ENCODE data around the gene RAD51. TPM values are rescaled to one million over a fixed set of nuclear protein-coding genes. Genes with fewer than 3 reads are reported as not detected.

The RAD51 gene
- total RNA-seq, 1 donor from 2014 or later: 9.2 TPM

DNA sequence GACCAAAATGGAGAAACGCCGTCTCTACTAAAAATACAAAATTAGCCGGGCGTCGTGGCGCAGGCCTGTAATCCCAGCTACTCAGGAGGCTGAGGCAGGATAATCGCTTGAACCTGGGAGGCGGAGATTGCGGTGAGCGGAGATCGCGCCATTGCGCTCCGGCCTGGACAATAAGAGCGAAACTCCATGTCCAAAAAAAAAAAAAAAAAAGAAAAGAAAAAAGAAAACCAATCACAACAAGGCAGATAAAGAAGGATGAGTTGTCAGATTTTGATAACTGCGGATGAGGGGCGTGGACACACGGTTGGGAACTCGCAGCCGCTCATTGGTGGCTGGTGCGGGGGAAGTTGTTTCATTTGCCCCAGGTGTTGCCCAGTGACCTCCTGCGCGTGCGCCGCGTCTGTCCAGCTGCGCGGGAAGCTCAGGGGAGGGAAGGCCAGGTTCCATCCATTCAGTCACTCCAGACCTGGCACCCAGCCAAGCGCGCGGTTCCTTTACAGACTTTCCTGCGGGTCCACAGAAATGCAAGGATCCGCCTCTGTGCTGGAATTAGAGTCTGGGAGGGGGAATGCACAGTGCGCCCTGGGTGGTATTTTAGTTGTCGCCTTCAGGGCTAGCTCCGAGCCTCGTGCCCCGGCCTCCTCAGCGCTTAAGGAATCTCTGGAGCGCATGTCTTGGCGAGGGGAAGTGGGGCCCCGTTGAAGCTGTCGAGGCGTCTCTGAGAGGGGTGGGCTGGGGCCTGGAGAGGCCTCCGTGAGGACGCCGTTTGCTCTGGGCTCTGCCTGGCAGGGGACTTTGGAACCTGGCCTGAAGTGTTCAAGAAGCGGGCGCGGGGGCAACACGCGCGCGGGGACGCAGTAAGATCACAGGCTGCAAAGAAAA is 68.2 kb downstream of the RAD51 start:
- DNase-seq (ENCODE audit: low read depth, low spot score): no peak

DNA sequence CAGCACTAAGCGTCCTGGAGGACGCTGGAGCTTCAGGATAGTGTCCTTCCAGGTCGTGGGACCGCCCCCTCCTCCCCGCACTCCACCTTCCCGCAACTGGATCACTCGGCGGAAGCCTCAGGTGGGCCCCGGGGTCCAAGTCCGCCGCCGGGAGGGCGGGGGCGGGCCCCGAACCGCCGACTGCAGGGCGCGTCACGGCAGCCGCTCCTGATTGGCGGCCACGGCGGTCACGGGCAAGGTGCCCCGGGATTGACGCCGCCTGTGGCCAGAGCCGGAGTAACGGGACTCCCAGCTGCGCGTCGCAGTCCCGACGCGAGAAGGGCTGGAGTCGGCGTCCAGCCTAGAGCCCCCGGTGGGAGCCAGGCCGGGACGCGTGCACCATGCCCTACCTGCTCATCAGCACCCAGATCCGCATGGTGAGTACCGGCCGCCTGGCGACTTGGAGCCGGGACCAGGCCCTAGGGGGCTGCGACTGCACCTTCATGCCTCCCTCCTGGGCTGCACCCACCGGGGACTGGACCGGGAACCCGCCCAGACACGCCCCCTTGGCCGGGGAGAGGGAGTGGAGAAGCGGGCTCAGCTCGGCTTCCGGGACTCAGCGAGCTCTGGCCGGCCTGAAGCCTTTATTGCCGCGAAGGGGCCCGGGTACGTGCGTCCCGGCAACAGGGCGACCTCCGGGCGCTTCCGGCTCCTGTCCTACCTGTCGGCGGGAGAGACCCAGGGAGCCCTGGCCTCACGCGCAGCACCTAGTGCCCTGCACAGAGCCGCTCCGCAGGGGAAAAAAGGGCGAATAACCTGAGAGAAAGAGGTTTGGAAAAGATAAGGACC is 69.0 kb downstream of the RAD51 start, which contains the start of gene GCHFR:
Gene GCHFR (plus strand): TSS at position 268 of the 828 bp plus-strand sequence. CDS start 113 bp downstream, at position 381.
- DNase-seq (ENCODE audit: low read depth, low spot score): no peak

- no peak for DNase-seq (ENCODE audit: low read depth, low spot score)
Observed at GRCh38 chr15:40764629-40765103, 69.7 kb downstream of the RAD51 start.

DNA sequence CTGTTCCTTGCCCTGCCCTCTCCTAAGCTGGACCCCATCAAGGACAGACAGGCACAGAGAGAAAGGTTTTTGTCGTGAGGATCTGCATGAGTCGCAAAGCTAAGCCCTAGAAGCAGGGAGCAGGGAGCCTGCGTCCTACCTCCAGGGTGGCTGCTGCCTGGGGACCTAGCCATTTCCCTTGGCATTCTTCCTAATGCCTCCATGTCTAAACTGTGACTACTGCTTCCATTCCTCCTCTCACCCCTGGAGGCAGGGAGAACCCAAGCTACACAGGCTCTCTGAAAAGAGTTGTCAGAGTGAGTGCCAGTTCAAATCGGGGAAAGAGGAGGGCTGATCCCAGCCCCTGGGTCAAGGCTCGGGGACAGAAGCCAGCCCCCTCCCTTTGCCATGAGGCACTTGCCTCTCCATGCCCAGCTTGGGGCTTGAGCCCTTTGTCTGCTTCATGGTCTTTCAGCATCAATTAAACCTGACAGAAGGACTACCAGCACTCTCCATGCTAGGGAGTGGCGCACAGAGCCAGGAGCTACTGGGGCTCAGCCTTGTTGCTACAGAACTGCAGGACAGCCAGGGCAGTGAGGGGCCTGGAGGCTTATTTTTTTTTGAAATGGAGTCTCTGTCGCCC is 71.3 kb downstream of the RAD51 start:
- no peak for DNase-seq (ENCODE audit: low read depth, low spot score)

DNA sequence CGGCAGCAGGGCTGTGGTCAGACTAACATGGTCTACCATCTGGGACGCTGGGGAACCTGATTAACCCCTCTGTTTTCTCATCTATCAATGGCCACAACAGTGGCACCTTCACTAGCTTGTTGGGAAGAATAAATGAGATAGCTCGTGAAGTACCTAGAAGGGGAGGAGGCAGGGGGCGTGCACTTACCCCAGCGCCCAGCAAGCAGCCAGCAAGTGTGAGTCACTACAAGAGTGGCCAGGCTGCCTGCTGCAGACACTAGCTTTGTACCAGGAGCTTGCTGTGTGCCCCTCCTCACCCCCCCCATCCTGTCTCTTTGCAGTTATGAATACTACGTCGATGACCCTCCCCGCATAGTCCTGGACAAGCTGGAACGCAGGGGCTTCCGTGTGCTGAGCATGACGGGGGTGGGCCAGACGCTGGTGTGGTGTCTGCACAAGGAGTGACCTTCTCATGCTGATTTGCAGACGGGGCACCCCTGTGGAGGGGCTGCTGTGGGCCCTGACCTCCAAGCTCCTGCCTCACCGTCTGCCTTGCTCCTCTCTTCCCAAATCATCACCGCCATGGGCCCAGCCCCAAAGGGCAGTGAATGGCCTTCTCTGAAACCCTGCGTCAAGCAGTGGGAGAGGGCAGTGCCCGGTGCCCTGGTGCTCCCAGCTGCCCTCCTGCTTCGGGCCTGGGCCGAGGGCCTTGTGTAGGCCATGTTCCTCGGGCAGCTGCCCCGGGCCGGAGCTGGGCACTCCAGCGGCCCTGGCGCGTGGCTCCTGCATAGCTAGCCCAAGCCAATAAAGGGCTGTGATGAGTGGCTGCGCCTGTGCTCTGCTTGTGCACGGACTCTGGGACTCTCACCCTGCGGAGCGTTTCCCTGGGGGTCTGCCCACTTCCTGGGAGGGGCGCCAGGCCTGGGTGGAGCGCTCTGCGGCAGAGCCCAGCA is 72.2 kb downstream of the RAD51 start:
- DNase-seq (ENCODE audit: low read depth, low spot score): no peak

DNA sequence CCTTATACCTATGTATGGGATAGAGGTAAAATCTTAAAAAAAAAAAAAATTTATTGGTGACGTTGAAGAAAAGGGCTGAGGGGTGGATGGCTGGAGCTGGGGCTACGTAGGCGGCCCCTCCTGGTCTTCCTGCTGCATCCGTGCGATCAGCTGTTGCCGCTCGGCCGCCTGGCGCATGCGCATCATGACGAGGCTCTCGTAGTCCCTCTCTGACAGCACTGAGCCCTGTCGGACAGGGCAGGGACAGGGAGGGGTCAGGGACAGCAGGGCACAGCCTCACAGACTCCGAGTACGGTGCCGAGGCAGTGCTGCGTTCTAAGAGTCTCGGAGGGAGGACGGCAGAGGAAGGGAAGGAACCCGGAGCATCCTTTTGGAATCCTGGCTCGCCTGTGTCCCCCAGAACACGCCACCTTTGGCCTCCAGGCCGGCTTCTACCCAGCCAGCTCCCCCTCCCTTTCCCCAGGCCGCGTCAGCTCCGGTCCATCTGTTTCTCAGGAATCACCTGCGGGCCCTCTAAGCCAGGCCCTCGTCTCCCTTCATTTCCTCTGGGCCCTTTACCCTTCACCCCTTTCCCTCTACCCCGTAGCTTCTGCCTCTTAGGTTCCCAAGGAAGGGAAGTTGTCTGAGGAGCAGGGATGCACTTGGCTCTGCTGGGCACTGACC is 73.0 kb downstream of the RAD51 start:
- no peak for DNase-seq (ENCODE audit: low read depth, low spot score)

DNA sequence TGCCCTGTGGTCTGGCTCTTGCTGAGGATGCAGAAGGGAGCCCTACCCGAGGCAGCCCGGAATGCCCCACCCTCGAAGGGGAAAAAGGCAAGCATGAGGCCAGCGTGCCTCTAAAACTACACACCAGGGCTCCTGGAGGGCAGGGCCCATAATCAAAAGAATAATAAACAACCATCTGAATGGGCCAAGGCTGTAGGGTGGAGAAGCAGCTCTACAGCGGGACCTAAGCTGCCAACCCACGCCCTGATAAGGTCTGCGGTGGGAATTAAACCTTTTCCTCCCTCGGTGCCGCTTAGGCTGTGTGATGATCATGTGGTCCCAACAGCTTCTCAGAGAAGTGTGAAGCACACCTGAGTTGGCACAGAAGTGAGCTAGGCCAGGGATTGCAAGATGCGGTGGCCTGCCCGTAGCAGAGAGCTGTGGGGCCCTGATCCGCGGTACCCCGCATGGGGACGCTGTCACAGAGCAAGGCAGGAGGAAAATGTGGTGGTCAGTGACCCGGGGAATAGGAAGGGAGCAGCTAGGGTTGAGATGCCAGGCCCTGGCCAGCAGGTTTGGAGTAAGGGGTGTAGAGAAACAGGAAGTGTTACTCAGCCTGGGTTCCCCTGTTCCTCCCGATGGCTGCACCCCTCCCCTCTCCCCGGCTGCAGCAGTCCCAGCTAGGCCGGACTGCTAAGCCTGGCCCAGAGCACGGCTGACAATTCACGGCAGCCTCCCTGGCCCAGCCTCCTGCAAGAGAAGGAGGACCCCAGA is 73.7 kb downstream of the RAD51 start:
- no peak for DNase-seq (ENCODE audit: low read depth, low spot score)

DNA sequence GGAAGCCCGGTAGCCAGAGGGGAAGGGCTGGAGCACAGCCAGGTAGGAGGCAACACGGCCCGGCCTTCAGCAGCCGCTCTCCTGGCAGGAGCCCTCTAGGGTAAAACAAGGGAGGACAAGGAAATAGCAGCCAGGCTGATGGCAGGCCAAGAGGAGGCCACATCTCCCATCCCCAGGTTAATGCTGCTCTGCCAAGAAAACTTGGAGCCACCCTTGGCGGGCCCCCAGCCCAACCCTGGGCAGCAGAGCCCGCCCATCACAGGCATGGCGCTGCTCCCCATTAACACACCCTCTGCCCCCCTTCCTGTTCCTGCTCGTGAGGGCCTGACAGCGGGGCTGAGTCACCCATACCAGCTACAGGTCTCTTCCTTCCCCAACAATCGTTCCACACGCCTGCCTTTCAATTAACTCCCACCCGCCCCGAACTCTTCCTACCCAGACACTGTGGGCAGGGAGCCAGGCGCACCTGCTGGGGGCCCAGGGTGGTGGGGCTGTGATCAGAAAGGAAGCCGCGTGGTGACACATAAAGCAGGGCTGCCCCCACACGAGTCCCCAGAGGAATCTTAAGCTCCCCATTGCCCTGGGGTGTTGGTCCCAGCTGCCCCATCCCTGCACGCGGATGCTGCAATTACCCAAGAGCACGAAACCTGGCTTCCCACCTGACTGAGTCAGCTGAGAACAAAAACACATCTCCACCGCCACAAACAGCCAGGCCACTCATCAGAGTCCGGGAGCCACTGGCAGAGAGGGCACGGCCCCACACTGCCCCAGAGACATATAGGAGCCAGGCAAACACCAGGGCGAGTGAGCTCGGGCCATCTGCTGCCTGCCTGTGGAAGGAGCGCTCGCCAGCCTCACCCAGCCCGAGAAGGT is 74.5 kb downstream of the RAD51 start, which contains the start of gene C15orf62:
Gene C15orf62 (plus strand): TSS at position 707 of the 873 bp plus-strand sequence. CDS start 516 bp downstream, outside the sequence.
- DNase-seq (ENCODE audit: low read depth, low spot score): no peak

- no peak for DNase-seq (ENCODE audit: low read depth, low spot score)
Observed at GRCh38 chr15:40770147-40770721, 75.3 kb downstream of the RAD51 start.

DNA sequence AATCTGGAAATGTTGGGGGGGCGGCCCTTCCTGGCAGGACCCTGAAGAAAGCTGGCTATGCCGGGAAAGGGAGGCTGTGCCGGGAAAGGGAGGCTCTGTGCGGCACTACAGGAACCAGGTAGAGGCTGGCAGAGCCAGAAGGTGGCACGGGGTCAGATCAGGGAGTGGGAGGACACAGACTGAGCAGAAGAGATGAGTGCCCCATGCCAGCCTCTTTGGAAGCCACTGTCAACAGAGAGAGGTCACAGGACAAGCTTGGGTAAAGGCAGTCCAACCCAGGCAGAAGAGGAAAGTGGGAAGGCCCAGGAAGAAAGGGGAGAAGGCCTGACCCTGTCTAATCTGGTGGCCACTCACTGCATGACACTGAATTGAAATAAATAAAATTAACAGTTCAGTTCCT is 76.3 kb downstream of the RAD51 start:
- DNase-seq (ENCODE audit: low read depth, low spot score): no peak

DNA sequence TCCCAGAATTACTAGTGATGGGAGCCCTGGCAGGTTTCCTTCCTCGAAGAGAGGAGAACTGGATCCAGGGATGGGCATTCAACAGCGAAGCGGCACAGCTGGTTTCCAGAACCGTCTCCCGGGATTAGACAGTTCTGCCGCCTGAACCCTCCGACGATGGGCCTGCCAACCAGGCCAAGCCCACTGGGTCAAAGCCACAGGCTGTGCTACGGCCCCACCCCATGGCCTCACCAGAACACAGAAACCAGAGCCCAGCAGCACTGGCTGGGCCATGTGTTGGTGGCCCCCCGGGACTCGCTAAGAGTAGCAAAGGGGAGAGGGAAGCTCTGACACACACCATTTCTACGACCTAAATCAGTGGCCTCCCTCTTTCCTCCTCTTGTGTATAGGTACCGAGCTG is 77.0 kb downstream of the RAD51 start:
- DNase-seq (ENCODE audit: low read depth, low spot score): no peak

DNA sequence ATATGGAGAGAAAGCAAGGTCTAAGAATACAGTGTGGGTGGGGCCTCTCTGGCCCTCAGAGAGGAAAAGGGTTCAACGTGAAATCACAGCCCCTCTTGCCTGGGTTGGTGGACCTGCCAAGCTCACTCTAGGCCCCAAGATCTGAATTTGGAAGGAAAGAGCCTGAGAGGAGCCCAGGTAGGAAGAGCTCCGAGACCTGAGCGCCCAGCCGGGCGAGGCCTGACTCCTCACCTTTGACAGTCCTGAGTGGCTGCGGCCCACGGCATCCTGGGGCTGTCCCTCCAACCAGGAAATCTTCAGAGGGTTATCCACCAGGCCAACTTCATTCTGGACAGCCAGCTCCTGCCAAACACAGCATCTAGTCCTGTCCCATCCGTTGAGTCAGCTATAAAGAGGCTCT is 78.5 kb downstream of the RAD51 start:
- no peak for DNase-seq (ENCODE audit: low read depth, low spot score)

- no peak for DNase-seq (ENCODE audit: low read depth, low spot score)
Observed at GRCh38 chr15:40773902-40774301, 78.9 kb downstream of the RAD51 start.

DNA sequence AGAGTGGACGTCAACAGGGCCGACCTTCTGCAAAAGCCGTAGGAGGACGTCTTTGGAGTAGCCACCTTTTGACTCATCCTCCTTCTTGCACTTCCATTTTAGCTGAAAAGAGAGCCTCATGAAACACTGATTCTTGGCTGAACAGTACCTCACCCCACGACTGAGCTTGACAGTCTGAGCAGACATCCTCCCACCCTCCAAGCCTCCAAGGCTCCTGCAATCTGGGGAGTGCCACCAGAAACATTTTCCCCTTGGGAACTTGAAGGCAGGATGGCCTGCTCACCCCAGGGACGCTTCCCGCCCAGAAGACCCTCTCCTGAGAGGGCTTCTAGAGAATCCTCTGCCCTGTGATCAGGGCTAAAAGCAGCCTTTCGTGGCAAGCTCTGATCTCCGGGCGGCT is 80.0 kb downstream of the RAD51 start:
- DNase-seq (ENCODE audit: low read depth, low spot score): no peak

- DNase-seq (ENCODE audit: low read depth, low spot score): no peak
Observed at GRCh38 chr15:40775740-40776536, 81.0 kb downstream of the RAD51 start.

DNA sequence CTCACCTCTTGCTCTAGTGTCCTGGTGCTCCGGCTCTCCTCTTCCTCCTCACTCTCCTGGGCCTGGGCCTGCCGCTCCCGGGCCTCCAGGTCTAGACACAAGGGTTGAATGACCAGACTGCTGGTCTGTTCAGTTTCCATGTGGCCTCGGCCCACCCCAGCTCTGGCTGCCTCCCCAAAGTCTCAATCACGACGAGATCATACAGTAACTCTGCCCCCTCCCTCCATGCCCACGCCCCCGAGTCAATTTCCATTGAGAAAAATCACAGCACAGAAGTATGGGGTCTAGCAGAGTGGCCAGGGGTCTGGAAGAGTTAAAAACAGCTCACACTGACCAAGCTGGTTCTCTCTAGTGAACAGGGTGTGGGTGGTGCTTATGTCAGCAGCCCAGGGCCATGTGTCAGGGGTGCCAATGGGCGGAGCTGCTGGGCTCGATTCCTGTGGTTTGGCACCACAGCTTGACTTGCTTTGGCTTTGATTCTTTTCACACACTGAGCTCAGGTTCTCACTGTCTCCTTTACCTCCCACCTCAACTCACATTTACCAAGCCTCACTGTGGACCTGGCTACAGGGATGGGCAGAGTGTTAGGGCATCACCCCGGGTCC is 81.7 kb downstream of the RAD51 start:
- DNase-seq (ENCODE audit: low read depth, low spot score): no peak

Data from pulmonary artery endothelial cell (primary cell).